GM18951 (cell line): Measurements from ENCODE around the gene NIFK.

Source experiments
- POLR2A ChIP-seq: IDR thresholded peaks from 4 replicates; pipeline ENCODE4 v1.6.1; 2011; ENCODE audit warnings: mild to moderate bottlenecking; ENCODE audit not compliant: insufficient read length, insufficient read depth; ENCODE audit errors: extremely low read depth
- in situ Hi-C: fragments of 300-500 bp; cut with MboI; formaldehyde crosslinking; loops from one replicate; pipeline ENCODE4 v1.12.0; 2022; ENCODE audit warnings: low sequenced_read_pairs, mixed read lengths, inconsistent platforms; ENCODE audit not compliant: unreplicated experiment

NIFK gene

GRCh38 chr2:121721926-121722325 lies 14.7 kb downstream of the NIFK start:
- in situ Hi-C loops = loop anchor here (25.0 kb wide), 1 partner anchor 635 kb away; no protein-coding TSS in a partner anchor
- TF ChIP-seq POLR2A = no peak

GRCh38 chr2:121717529-121717928 lies 19.1 kb downstream of the NIFK start:
- TF ChIP-seq POLR2A = no peak
- in situ Hi-C loops = loop anchor here (10.0 to 25.0 kb wide), 2 partner anchors 183 to 630 kb away; partner anchors contain the start of gene RNU4ATAC

DNA sequence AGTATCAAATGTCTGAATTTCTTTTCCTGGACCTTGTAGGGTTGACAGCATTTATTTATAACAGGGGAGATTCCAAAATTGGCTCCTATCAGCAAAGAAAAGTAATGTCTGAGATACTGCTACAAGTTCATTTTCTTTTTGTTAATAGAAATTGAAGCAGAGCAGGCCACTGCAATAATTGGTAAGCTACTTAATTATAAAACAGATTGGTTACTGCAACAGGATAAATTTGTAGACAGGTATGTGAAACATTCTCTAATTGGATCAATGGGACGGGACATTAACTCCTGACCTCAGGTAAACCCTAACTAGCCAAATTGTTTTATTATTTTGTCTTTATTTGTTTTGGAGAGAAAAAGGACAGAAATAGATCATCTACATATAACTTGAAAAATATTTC lies 20.5 kb downstream of the NIFK start:
- in situ Hi-C loops = loop anchor here (10.0 to 25.0 kb wide), 2 partner anchors 181 to 629 kb away; partner anchors contain the start of gene RNU4ATAC

DNA sequence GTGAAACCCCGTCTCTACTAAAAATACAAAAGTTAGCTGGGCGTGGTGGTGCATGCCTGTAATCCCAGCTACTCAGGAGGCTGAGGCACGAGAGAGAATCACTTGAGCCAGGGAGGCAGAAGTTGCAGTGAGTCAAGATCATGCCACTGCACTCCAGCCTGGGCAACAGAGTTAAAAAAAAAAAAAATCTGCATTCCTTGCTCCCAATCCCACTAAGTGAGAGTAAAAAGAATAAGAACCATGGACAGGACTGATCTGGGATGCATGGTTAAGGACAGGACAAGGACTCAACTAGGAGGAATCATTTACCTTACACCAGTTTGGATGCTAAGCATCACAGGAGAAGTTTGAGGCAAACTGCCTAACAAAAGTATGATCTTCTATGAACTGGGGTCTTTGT lies 25.2 kb downstream of the NIFK start:
- in situ Hi-C loops = loop anchor here (10.0 to 25.0 kb wide), 2 partner anchors 177 to 624 kb away; partner anchors contain the start of gene RNU4ATAC

More for the DNA sequence above, 20.5 kb downstream of the NIFK start:
- no peak for TF ChIP-seq POLR2A

- no peak for TF ChIP-seq POLR2A
- in situ Hi-C loops = loop anchor here (10.0 to 25.0 kb wide), 2 partner anchors 176 to 623 kb away; partner anchors contain the start of gene RNU4ATAC
Observed at GRCh38 chr2:121710470-121711170, 26.1 kb downstream of the NIFK start.

DNA sequence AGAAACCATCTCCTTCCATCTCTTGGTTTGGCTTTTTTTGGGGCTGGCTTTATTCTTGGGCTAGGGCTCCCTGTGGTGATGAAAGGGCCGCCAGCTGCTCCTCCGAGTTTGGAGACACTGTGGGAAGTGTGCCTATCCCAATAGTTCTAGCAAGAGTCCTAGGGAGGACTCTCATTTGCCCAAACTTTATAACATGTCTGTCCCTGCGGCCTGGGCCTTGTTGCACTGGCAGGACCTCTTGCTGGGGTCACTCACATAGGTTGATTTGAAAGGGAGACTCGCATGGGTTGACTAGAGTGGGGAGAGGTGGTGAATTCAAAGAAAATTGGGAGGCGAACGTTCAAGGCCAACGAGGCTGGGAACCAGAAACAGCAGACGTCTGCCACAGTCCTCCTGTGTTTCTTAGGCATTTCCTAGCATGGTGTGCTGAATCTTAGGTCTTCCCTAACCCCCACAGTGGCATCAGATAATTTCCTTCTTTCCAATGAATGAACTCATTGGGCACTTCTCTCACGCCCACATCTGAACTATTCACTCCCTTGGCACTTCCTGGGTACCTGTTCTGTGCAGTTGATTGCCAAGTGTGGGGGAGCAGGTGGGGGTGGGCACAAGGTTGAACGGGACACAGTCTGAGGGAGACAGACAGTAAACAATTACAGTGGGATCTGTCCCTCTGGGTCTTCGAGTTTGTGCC lies 26.8 kb downstream of the NIFK start:
- in situ Hi-C loops = loop anchor here (10.0 to 25.0 kb wide), 2 partner anchors 175 to 623 kb away; partner anchors contain the start of gene RNU4ATAC

GRCh38 chr2:121707920-121708361 lies 28.7 kb downstream of the NIFK start:
- in situ Hi-C loops = loop anchor here (25.0 kb wide), 1 partner anchor 621 kb away; no protein-coding TSS in a partner anchor

More for the DNA sequence above, 26.8 kb downstream of the NIFK start:
- no peak for TF ChIP-seq POLR2A

DNA sequence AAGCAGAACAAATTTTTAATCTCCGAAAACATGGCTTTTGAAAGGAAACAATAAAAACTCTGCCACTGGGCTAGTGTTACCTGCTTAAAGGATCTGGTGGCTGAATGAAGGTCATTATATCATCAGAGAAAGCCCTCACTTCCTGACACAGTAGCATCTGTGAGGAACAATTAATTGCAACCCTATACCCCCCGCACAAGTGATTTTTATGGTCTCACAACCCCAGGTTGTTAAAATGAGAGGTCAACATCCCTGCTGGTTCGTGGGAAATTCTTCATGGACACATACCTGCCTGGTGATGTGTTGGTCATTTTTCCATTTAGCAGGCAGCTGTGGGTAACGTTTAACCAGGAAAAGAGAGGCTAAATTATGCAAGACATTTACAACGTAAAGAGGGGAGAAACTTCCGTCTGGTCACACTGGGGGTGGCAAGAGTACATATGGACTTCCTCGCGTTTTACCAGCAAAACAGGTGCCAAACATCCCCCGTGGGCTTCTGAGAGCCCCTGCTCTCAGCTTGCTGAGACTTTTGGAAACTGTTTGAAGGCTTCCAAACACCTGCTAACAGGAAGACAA lies 29.2 kb downstream of the NIFK start:
- in situ Hi-C loops = loop anchor here (25.0 kb wide), 1 partner anchor 620 kb away; no protein-coding TSS in a partner anchor
- TF ChIP-seq POLR2A = no peak

More at GRCh38 chr2:121707920-121708361, 28.7 kb downstream of the NIFK start:
- no peak for TF ChIP-seq POLR2A

DNA sequence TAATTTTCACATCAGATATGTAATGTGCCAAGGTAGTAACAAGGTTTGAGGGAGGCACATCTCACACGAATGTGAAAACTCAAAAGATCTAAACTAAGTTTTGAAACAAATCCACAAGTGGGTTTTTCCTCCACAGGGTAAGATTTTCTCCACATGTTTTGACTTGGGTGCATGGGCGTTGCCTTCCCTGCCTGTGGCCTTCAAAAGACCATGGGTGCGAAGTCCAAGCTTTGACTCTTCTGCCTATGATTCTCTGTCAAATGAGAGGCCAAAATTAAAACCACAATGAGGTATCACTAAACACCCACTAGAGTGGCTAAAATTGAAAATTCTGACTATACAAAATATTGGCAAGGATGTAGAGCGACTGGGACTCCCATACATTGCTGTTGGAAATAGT lies 30.7 kb downstream of the NIFK start:
- in situ Hi-C loops = loop anchor here (25.0 kb wide), 1 partner anchor 619 kb away; no protein-coding TSS in a partner anchor
- no peak for TF ChIP-seq POLR2A

DNA sequence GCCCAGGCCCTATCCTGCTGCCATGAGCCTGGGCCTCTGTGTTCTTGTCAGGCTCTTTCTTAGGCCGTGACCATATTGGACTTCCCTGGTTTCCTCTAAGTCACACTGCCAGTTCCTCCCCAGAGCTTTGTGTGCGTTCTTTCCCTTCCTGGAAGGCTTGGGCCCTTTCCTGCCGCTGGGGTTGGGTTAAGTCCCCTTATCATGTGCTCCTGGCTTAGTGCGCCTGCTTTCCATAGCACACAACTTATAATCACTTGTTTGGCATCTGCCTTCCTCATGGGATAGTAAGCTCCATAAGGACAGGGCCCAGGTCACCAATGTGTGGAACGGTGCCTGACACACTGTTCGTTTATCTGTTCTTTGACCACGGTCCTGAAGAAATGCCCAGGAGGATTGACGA lies 31.3 kb downstream of the NIFK start:
- no peak for TF ChIP-seq POLR2A
- in situ Hi-C loops = loop anchor here (25.0 kb wide), 1 partner anchor 618 kb away; no protein-coding TSS in a partner anchor

DNA sequence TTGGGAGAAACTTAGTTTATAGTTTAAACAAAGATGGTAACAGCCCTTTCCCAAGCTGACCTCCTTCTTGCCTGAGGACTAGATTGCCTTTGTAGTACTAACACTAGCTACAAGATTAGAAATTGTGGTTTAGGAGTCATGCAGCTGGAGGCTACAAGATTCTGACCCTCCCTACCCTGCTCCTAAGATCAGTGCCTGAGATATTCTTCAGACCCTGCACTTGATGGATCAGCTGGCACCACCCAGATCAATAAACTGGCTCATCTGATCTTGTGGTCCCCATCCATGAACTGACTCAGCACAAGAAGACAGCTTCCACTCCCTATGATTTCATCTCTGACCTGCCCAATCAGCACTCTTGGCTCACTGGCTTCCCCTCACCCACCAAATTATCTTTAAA lies 34.9 kb downstream of the NIFK start:
- in situ Hi-C loops = loop anchor here (25.0 kb wide), 1 partner anchor 614 kb away; no protein-coding TSS in a partner anchor

- TF ChIP-seq POLR2A = no peak
- in situ Hi-C loops = loop anchor here (25.0 kb wide), 1 partner anchor 612 kb away; no protein-coding TSS in a partner anchor
Observed at GRCh38 chr2:121699421-121700333, 37.0 kb downstream of the NIFK start.
